ENCODE measurements around the gene CYP20A1. TPM values are rescaled to one million over a fixed set of nuclear protein-coding genes. Genes with fewer than 3 reads are reported as not detected.

Gene CYP20A1
- total and polyA plus RNA-seq, 2 experiments from 2014 or later, result 51.2 to 55.0 TPM

DNA sequence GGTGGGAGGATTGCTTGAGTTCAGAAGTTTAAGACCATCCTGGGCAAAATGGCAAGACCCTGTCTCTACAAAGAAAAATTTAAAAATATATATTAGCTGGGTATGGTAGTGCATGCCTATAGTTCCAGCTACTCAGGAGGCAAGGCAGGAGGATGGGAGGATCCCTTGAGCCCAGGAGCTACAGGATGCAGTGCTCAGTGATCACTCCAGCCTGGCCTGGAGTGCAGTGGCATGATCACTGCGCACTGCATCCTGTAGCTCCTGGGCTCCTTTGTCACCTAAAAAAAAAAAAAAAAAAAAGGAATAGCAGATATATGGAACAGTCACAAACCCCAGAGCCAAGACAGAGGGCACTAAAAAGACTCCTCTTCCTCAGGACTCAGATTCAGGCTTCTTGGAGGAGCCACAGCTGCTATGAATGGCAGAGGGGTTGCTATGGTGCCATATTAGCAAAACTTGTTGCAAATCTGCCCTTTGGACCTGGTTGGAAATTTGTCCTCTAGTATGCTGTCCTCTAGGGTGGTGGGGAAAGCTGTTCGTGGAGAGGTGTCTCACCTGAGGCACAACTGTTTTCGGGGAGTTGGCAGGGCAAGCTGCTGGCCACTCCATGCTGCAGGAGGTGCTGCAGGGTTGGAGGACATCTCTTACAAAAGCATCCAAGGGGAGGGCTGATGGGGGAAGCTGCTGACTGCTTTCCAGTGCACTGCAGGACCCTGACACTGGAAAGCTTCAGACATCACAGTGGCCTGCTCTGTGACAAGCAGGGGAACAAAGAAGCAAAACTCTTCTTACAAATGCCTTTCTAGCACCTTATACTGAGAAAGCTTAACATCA, 22.7 kb downstream of the CYP20A1 start:
- Histone ChIP-seq H3K27me3 (replicated peaks; ENCODE audit: insufficient read depth) (no peaks in the 10 kb centered on the region), H3K9me3 (ENCODE audit: low read depth) (no peaks in the 10 kb centered on the region), H4K20me1 (ENCODE audit: insufficient read depth) (no peaks in the 10 kb centered on the region), H3K9ac (no peak overlapping the region), H3K9me2 (ENCODE audit: insufficient read depth) (no peaks in the 10 kb centered on the region), H3K4me1 (ENCODE audit: insufficient read depth) (no peaks in the 10 kb centered on the region), H3F3A (ENCODE audit: insufficient read depth) (peaks cover 5% of the 10 kb centered on the region; the same call in 1 of the 2 replicates), H3K4me3 (no peak overlapping the region), H3K27ac (no peak overlapping the region), H3K79me2 (ENCODE audit: insufficient read depth) (peaks cover 54% of the 10 kb centered on the region), H2AFZ (no peak overlapping the region), H3K4me2 (ENCODE audit: unreplicated experiment) (no peak overlapping the region), H3K36me3 (ENCODE audit: low read depth) (peaks cover 42% of the 10 kb centered on the region)
- in situ Hi-C loops (cut with MboI), result no loop called here
- WGBS, 2 experiments (ENCODE audit: low coverage in 1 of 2, low lambda C conversion rate in 2 of 2, missing lambda C conversion rate in 2 of 2), result 97 to 100% methylated on average over 3 of the region's 3 CpGs
- no peak for TF ChIP-seq EZH2phosphoT487 (IDR thresholded peaks at IDR 0.05; ENCODE audit: insufficient read depth, low read depth)
- no peak for TF ChIP-seq EZH2 (IDR thresholded peaks at IDR 0.05; ENCODE audit: insufficient read depth, poor library complexity, severe bottlenecking)
- DNase-seq, result no peak

- Histone ChIP-seq H3K4me3 (no peak overlapping the region), H3K4me2 (ENCODE audit: unreplicated experiment) (no peak overlapping the region), H3K9me3 (ENCODE audit: low read depth) (no peaks in the 10 kb centered on the region), H3K9ac (no peak overlapping the region), H3K27ac (no peak overlapping the region), H3K4me1 (ENCODE audit: insufficient read depth) (peaks cover 11% of the 10 kb centered on the region), H3K9me2 (ENCODE audit: insufficient read depth) (no peaks in the 10 kb centered on the region), H4K20me1 (ENCODE audit: insufficient read depth) (no peaks in the 10 kb centered on the region), H3K36me3 (ENCODE audit: low read depth) (peaks cover 71% of the 10 kb centered on the region), H3K79me2 (ENCODE audit: insufficient read depth) (no peaks in the 10 kb centered on the region), H3K27me3 (replicated peaks; ENCODE audit: insufficient read depth) (no peaks in the 10 kb centered on the region), H3F3A (ENCODE audit: insufficient read depth) (peaks cover 20% of the 10 kb centered on the region), H2AFZ (no peak overlapping the region)
- TF ChIP-seq EZH2phosphoT487 (IDR thresholded peaks at IDR 0.05; ENCODE audit: insufficient read depth, low read depth), result no peak
- TF ChIP-seq EZH2 (IDR thresholded peaks at IDR 0.05; ENCODE audit: insufficient read depth, poor library complexity, severe bottlenecking), result no peak
- in situ Hi-C loops (cut with MboI), result no loop called here
- DNase-seq, result no peak
Observed at GRCh38 chr2:203279288-203279687, 40.5 kb downstream of the CYP20A1 start.

DNA sequence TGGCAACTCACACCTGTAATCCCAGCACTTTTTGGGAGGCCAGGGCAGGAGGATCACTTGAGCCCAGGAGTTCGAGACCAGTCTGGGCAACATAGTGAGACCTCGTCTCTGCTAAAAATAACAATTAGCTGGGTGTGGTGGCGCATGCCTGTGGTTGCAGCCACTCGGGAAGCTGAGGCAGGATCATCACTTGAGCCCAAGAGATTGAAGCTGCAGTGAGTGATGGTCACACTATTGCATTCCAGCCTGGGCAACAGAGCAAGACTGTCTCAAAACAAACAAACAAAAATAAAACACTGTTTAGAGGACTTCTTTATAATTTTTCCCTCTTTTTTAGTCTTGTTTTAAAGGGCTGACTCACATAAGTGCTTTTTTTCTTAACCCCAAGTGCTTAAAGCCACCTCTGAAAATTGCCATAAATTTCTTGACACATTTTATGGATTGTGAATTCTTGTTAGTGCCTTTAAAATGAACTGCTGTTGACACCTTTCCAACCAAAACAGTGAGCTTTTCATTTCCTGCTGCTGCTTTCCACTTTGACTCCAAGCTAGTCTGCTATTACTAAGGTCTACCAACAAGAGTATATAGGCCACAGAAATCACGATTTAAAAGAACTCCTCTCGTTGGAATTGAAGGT, 41.7 kb downstream of the CYP20A1 start:
- H3F3A ChIP-seq (ENCODE audit: insufficient read depth), result peaks cover 20% of the 10 kb centered on the region
- H3K9me2 ChIP-seq (ENCODE audit: insufficient read depth), result no peaks in the 10 kb centered on the region
- in situ Hi-C loops (cut with MboI), result no loop called here
- no peaks in the 10 kb centered on the region for H3K79me2 ChIP-seq (ENCODE audit: insufficient read depth)
- no peak for TF ChIP-seq EZH2 (IDR thresholded peaks at IDR 0.05; ENCODE audit: insufficient read depth, poor library complexity, severe bottlenecking)
- TF ChIP-seq EZH2phosphoT487 (IDR thresholded peaks at IDR 0.05; ENCODE audit: insufficient read depth, low read depth), result no peak
- no peaks in the 10 kb centered on the region for H3K27me3 ChIP-seq (replicated peaks; ENCODE audit: insufficient read depth)
- WGBS, 2 experiments (ENCODE audit: low coverage in 1 of 2, low lambda C conversion rate in 2 of 2, missing lambda C conversion rate in 2 of 2), result 70 to 75% methylated on average over 6 of the region's 6 CpGs
- no peaks in the 10 kb centered on the region for H4K20me1 ChIP-seq (ENCODE audit: insufficient read depth)
- peak overlapping the region; percentile 43 for H3K27ac ChIP-seq
- H3K9ac ChIP-seq, result no peak overlapping the region
- no peak overlapping the region for H3K4me3 ChIP-seq
- H3K4me1 ChIP-seq (ENCODE audit: insufficient read depth), result peaks cover 11% of the 10 kb centered on the region
- no peaks in the 10 kb centered on the region for H3K9me3 ChIP-seq (ENCODE audit: low read depth)
- no peak overlapping the region for H3K4me2 ChIP-seq (ENCODE audit: unreplicated experiment)
- H3K36me3 ChIP-seq (ENCODE audit: low read depth), result peaks cover 72% of the 10 kb centered on the region
- H2AFZ ChIP-seq, result no peak overlapping the region
- DNase-seq, result peak; percentile 46

- Histone ChIP-seq H3K4me3 (no peak overlapping the region), H3K79me2 (ENCODE audit: insufficient read depth) (no peaks in the 10 kb centered on the region), H3K9ac (no peak overlapping the region), H2AFZ (no peak overlapping the region), H3K27ac (no peak overlapping the region), H3F3A (ENCODE audit: insufficient read depth) (peaks cover 20% of the 10 kb centered on the region), H3K4me2 (ENCODE audit: unreplicated experiment) (no peak overlapping the region), H3K27me3 (replicated peaks; ENCODE audit: insufficient read depth) (no peaks in the 10 kb centered on the region), H4K20me1 (ENCODE audit: insufficient read depth) (no peaks in the 10 kb centered on the region), H3K9me2 (ENCODE audit: insufficient read depth) (no peaks in the 10 kb centered on the region), H3K9me3 (ENCODE audit: low read depth) (no peaks in the 10 kb centered on the region), H3K36me3 (ENCODE audit: low read depth) (peaks cover 79% of the 10 kb centered on the region), H3K4me1 (ENCODE audit: insufficient read depth) (peaks cover 11% of the 10 kb centered on the region)
- 97% methylated on average over 7 of the region's 7 CpGs for WGBS, 2 experiments (ENCODE audit: low coverage in 1 of 2, low lambda C conversion rate in 2 of 2, missing lambda C conversion rate in 2 of 2)
- in situ Hi-C loops (cut with MboI), result no loop called here
- DNase-seq, result no peak
- TF ChIP-seq EZH2phosphoT487 (IDR thresholded peaks at IDR 0.05; ENCODE audit: insufficient read depth, low read depth) (no peak), EZH2 (IDR thresholded peaks at IDR 0.05; ENCODE audit: insufficient read depth, poor library complexity, severe bottlenecking) (no peak)
Observed at GRCh38 chr2:203282101-203282500, 43.3 kb downstream of the CYP20A1 start.

All from GM23248 (cell line).